ENCODE measurements around the gene SLC25A53.
"Not testable (repeated sequence)": the region's sequence is repeated elsewhere in the genome, so short reads cannot be mapped to it uniquely, and the experiment has no call there.

SLC25A53 gene

DNA sequence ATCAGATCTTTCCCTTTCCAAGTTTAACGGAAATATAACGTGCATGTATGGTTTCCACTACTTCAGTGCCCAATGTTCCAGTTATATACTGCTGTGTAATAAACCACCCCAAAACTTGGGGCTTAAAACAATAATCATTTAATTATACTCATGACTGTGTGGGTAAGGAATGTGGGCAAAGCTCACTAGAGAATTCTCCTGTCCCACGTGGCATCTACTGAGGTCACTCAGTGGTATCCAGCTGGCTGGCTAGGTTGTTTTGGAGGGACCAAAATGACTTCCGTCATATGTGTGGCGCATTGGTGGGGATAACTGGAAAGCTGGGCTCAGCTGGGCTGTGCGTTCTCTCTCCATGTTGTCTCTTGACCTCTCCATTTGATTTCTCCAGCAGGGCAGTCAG, 26.0 kb downstream of the SLC25A53 start:
- DNase-seq: no peak

GRCh38 chrX:104126856-104127255, 30.0 kb downstream of the SLC25A53 start:
- no peak for DNase-seq

DNA sequence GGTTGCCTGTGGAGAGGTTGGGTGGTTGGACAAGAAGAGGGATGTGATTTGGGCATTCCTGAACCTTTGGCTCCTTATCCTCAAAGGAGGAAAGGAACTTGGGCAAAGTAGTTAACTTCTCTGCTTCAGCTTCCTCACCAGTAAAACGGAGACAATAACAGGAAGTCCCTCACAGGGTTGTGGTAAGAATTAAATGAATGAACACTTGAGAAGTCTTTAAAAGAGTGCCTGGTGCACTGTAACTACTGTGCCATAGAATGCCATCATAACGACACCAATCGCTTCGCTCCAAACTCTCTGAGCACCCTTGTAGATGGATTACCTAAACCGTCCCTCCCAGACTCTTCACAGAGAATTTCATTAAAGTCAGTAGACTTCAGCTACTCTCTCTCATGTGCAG, 34.0 kb downstream of the SLC25A53 start:
- DNase-seq: no peak

DNA sequence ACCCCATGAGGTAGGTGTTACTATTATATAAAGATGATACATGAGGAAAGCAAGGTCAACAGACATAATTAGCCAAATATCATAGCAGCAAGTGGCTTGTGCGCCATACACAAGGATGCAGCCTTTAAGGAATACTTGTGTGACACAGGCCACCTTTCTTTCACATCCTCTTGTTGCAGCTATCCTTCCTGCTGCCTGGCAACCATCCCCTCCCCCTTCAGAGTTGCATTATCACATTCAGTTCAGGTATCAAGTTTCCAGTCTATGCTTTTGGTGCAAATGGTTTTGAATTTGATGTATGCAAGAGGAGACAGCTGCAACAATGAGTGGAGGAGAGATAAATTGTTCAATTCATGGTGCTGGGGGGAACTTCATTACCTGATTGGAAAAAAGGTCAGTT, 38.0 kb downstream of the SLC25A53 start:
- DNase-seq: no peak

DNA sequence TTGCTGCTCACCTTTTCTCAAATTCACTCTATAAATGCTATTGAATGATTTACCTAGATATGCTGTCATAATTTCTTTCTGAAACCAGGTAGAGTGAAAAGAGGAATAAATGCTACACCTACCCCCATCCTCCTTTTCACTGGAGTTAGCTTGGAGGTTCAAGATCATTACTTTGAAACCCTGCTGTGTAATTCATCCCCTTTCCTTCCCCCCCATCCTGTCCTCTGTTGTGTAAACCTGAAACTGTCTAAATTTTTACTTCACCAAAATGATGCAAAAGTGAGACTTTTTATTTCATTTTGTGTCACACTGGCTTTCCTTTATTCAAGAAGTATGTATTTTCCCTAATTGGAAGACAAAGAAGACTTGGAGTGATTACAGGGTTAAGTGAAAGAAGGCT, 39.0 kb downstream of the SLC25A53 start:
- no peak for DNase-seq

GRCh38 chrX:104113222-104113965, 43.4 kb downstream of the SLC25A53 start:
- DNase-seq: peak; percentile 38

DNA sequence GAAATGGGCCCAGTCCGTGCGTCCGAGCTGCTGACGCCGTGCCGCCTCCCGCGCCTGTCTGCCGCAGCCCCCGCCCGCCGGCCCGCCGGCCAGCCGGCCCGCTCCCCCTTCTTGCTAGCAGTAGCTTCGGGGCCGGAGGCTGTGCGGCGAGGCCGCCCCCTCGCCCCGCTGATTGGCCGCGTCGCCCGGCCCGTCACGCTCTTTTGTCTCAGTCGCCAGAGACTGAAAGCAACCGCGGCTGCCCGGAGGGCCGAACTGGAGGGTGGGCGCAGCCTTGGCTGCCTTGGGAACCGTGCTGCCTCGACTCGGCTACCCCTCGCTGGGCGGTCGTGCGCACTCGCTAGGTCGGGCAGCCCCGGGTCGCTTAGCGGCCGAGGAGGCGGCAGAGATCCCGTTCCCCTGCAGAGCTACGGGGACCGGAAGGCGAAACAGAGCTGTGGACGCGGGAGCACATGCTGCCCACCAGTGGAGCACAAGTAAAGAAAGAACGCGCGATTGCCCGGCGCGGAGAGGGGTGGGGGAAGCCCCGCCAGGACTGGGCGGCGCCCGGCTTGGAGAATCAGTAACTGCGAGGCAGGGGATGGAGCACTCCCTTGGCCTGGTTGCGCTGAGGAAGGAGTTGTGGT, 44.4 kb downstream of the SLC25A53 start, which contains the start of gene ZCCHC18:
ZCCHC18 (plus strand) TSS at position 198 of the 626 bp plus-strand sequence. CDS start 1,589 bp downstream, outside the sequence.
- peak; percentile 23 for DNase-seq

DNA sequence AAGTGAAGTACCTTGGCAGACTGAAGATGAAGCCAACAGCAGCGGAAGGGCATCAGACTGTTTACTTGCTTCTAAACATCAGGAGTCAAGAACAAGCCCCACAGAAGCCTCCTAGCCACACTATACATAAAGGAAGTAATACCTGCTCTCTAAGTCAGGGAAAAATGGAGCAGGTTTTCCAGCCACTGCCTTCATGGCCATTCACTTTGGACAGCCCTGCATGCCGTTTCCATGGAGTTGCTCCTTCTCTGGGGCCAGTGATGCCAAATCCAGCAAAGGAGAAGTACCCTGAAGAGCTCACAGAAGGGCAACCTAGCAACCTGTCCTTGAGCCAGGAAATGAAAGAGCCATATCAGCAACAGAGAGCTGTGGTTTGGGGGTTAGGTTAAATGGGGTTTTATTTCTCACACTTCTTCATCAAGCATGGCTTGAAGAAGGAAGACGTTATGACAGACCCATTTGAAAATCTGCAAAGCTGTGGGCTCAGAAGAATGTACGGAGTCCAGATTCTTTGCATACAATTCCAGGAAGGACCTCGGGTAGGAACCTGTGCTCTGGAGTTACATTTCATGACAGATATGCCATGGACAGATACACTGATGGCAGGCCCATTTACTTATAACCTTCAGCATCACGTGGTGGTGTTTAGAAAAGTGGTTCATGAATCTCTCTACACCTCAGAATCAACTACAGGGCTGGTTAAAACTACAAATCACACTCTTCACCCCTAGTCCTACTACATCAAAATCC, 46.1 kb downstream of the SLC25A53 start:
- not testable (repeated sequence) for DNase-seq

DNA sequence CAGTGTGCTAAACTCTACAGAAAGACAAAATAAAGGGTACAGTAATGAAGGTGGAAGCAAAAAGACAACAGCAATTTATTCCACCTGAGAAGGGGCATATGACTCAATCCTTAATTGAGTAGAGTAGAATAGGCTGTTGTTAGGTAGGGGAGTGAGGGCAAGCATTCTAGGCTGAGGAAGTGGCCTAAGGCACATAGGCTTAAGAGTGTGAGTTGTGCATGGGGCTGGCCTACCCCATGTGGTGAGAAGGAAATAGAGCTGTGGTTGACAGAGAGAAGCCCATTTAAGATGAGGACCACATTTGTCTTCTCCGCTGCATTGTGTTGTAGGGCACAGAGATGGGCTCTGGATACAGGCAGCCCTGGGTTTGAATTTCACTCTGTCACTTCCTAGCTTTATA, 47.9 kb downstream of the SLC25A53 start:
- no peak for DNase-seq

DNA sequence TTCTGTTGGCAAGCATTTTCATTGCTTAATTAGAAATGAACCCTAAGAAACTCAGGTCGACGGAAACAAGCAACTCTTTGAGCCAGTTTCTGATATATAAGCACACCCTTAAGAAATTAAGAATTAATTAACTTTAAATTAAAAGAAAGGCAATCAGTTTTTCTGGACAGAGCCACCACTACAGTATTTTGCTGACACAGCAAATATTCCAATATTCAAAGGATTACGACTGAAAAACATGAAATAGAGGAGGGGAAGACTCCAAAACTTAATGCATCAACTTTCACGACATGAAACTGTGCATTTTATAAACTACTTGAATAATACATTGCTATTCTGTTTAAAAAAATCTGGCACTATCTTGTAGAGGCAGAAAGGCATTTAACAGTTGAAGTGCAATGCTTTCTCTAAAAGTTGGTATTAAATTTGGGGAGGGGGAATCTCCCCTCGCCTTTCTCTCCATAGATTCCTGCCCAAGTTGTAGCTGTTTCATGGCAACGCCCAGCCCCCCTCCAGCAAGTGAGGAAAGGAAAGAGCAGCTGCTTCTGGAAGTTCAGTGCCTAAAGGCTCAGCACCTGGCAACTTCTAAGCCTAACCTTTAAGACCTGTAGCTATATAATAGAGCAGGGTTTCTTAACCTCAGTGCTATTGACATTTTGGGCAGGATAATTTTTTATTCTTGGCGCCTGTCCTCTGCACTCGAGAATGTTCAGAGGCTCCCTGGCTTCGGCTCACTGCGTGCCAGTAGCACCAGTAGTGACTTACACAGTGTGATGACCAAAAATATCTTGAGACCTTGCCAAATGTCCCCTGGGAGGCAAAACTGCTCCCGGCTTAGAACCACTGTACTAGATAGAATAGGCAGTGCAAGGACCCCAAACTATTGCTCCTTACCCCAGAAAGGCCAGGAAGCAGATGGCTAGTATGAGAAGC, 51.2 kb downstream of the SLC25A53 start:
- no peak for DNase-seq

DNA sequence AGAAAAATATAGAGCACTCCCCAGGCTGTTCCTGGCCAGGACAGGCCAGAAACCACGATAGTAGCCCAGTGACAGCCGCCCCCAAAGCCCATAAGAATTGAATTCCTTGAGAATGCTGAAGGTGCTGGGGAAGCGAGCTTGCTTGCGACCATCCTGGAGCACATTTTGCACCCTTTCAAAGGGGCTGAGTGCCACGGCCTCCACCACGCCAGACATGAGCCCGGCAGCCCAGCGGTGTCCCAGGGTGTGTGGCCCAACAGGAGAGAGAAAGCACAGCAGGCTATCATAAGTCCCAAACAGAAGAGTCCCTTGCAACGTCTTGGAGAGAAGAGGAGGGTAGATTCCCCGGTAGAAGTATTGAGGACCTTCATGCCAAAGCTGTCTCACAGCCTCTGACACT, 52.1 kb downstream of the SLC25A53 start:
- no peak for DNase-seq

DNA sequence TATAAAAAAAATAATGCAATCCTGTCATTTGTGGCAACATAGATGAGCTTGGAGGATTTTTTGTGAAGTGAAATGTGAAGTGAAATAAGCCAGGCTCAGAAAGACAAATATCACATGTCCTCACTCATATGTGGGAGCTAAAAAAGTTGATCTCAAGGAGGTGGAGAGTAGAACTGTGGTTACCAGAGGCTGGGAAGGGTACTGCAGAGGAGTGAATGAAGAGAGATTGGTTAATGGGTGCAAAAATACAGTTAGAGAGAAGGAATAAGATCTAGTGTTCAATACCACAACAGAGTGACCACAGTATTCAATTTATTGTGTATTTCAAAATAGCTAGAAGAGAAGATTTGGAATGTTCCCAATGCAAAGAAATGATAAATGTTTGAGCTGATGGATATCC, 57.9 kb downstream of the SLC25A53 start:
- no peak for DNase-seq

DNA sequence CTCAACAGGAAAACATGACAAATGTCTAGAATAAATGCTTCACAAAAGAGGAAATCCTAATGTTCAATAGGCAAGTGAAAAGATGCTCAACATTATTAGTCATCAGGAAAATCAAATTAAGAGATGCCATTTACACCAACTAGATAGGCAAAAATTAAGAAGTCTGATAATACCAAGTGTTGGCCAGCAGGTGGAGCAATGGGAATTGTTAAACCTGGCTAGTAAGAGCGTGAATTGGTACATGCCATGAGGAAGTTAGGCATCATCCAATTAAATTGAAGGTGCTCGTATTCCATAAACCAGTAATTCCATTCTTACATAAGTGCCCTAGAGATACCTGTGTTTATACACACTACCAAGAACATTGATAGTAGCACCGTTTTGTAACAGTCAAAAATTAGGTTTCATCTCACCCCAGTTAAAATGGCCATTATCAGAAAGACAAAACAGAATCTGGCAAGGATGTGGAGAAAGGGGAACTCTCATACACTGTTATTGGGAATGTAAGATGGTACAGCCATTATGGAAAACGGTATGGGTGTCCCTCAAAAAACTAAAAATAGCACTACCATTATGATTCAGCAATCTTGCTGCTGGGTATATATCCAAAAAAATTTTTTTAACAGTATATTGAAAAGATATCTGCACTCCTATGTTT, 58.5 kb downstream of the SLC25A53 start:
- peak; percentile 56 for DNase-seq

DNA sequence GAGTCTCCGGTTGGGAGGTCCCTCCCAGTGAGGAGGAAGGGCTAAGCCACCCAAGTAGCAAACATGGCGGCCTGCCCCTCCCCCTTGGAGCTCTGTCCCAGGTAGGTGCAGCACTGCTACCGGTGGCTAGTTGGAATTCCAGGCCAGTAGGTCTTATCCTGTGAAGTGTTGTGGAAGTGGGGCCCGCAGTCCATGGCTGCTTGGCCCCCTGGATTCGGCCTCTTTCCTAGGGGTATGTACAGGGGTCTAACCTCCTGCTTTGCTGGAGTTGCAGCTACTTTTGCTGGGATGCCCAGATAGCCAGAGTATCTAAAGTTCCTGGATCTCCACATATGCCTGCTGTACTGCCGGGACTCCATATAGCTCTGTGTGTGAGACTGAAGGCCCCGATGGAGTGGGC, 70.9 kb downstream of the SLC25A53 start:
- DNase-seq: no peak

DNA sequence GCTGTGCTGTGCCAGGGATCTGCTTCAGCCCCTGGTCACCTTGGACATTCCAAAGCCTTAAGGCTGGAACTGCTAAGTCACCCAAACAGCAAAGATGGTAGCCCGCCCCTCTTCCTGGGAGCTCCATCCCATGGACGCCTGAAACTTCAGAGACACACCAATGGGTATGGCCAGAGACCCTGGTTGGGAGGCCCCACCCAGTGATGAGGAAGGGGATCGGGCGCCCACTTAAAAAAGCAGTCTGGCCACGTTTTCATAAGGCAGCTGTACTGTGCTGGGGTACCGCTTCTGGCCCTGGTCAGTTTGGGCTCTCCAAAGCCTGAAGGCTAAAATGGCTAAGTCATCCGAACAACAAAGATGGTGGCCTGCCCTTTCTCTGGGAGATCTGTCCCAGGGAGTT, 71.3 kb downstream of the SLC25A53 start:
- no peak for DNase-seq

- no peak for DNase-seq
Observed at GRCh38 chrX:104084534-104085277, 72.1 kb downstream of the SLC25A53 start.

DNA sequence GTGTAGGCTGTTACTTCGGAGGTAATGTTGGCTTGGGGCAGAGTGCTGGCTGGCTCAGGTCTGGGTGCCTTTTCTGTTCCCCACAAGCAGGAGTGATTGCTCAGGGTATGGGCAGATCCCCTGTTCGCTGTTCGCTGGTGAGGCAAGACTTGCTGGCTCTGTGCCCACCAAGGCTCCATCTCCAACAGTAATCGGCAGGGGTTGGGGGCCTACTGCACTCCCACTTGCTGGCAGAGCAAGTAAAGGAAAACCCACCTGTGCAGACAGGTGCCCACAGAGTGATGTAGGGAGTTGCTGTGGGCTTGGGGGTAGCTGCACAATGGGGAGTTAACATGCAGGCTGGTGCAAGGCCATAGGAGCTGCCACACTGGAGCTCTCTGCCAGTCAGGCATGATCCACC, 72.7 kb downstream of the SLC25A53 start:
- DNase-seq: no peak

GRCh38 chrX:104077854-104078253, 79.0 kb downstream of the SLC25A53 start:
- DNase-seq: not testable (repeated sequence)

GRCh38 chrX:104075778-104076445, 80.9 kb downstream of the SLC25A53 start, which contains the start of gene TMSB15C:
Gene TMSB15C, minus strand, starts transcription at chrX:104076236.
- not testable (repeated sequence) for DNase-seq

DNA sequence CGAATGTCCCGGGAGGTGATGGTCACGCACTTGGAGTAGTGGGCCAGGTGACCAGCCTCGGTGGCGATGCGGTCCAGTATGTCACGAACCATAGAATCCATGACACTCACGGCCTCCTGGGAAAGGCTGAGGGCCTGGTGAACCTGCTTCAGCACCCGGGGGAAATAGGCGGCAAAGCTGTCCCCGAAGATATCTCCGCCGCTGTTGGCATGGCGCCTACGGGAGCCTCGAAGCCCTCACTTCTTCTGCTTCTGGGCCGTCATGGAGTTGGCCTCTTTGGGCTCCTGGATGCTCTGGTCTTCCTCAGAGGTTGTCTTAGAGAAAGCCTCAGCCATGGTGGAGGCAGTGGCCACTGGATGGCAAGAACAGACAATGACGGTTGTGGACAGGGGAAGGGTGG, 94.2 kb downstream of the SLC25A53 start:
- DNase-seq: not testable (repeated sequence)

GRCh38 chrX:104054956-104055355, 101.9 kb downstream of the SLC25A53 start:
- DNase-seq: not testable (repeated sequence)

All from effector CD4-positive, alpha-beta T cell (primary cell).